HepG2 (cell line): ENCODE data around the gene C16orf78. TPM values are rescaled to one million over a fixed set of nuclear protein-coding genes. Genes with fewer than 3 reads are reported as not detected.

ENCODE experiments used
- ISL2 ChIP-seq: sonication (generic); formaldehyde crosslinking; IDR thresholded peaks from 2 replicates; pipeline ENCODE4 v1.5.0; 2020; ENCODE audit warnings: missing genetic modification reagents
- MBNL3 ChIP-seq: fragments of 250-450 bp; sonication (Bioruptor Pico); conservative IDR thresholded peaks from 2 replicates; pipeline ENCODE4 v1.8.0; 2022; ENCODE audit warnings: mild to moderate bottlenecking, inconsistent platforms
- SAP130 ChIP-seq: IDR thresholded peaks from 2 replicates; pipeline ENCODE4 v1.6.1; 2016; ENCODE audit warnings: low read depth
- SP4 ChIP-seq: sonication (generic); formaldehyde crosslinking; IDR thresholded peaks from 2 replicates; pipeline ENCODE4 v1.8.1; 2023; ENCODE audit warnings: mild to moderate bottlenecking, missing genetic modification reagents
- ZBTB14 ChIP-seq: sonication (generic); formaldehyde crosslinking; IDR thresholded peaks from 2 replicates; pipeline ENCODE4 v1.4.0; 2020; ENCODE audit warnings: missing genetic modification reagents
- ZFP82 ChIP-seq: sonication (generic); formaldehyde crosslinking; IDR thresholded peaks from 2 replicates; pipeline ENCODE4 v1.5.1; 2020; ENCODE audit warnings: mild to moderate bottlenecking, missing genetic modification reagents, borderline replicate concordance
- ZNF510 ChIP-seq: sonication (generic); formaldehyde crosslinking; IDR thresholded peaks from 2 replicates; pipeline ENCODE4 v1.4.0; 2020; ENCODE audit warnings: low read depth, mild to moderate bottlenecking, missing genetic modification reagents
- ZNF546 ChIP-seq: sonication (generic); formaldehyde crosslinking; conservative IDR thresholded peaks from 2 replicates; pipeline ENCODE4 v1.8.1; 2023; ENCODE audit warnings: mild to moderate bottlenecking, missing genetic modification reagents
- polyA plus RNA-seq, 8 experiments: library from polyadenylated mRNA; depleted of rRNA in 3 of 8; stranded (reverse) in 7 of 8; unstranded in 1 of 8; fragments of >200 nt; fragmentation: Illumina TruSeq in 4 of 8; extraction: Trizol in 4 of 8; gene quantifications; 2 replicates each; pipeline versions ENCODE4 v1.2.1 to v1.2.3, GENCODE V29; 2011 to 2016; ENCODE audit warnings: low read depth in 4 of 8, missing spikeins in 1 of 8, mixed read lengths in 1 of 8; ENCODE audit not compliant: insufficient read depth in 1 of 8
- total RNA-seq, 5 experiments: library from RNA; depleted of rRNA; stranded (reverse); fragments of >200 nt; fragmentation: Illumina TruSeq; extraction: Trizol; gene quantifications; 2 replicates each; pipeline ENCODE4 v1.2.3, GENCODE V29; 2016; ENCODE audit warnings: low read depth in 1 of 5
- TF ChIP-seq, protein P1 (sequence below): sonication (generic); formaldehyde crosslinking; IDR thresholded peaks from one replicate; pipeline ENCODE4 v1.5.1; 2020; ENCODE audit warnings: mild to moderate bottlenecking, missing genetic modification reagents; ENCODE audit errors: not compliant biosample characterization

C16orf78 gene
- total and polyA plus RNA-seq, 2 of the 13 experiments (the other 11 are each of a cell fraction or from before 2014, with no cell fraction given) = not detected

DNA sequence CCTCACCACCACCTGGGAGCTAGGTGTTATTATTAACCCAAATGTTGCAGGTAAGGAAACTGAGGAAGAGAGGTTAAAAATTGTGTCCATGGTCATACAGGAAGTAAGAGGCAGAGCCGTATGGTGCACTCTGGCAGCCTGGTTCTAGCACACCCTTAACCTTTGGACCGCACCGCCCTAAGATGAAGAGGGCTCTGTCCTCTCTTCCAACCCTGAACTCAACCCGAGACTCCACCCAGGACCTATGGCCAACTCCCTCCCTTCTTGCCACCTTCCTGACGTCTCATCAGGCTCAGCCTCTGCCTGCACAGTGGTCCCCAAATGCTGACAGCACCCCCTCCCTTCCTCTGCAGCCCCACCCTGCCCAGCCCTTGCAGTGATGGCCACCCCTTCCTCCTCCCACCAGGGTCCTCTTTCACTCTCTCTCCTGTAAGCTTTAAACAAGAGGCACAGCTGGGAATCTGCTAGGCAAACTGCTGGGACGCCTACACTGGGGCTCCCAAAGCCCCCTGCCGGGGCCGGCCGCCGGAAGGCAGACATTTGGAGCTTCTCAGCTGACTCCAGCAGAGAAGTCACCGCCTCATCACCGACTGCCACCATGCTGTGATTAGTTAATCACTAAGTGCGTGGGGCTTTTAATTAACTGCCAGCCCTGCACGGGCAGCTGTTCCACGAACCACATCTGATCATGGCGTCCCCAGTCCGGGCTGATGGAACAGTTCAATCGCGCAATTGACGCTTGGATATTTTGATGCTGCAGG, 16.7 kb upstream of the C16orf78 start (continued):
- TF ChIP-seq, protein P1, sequence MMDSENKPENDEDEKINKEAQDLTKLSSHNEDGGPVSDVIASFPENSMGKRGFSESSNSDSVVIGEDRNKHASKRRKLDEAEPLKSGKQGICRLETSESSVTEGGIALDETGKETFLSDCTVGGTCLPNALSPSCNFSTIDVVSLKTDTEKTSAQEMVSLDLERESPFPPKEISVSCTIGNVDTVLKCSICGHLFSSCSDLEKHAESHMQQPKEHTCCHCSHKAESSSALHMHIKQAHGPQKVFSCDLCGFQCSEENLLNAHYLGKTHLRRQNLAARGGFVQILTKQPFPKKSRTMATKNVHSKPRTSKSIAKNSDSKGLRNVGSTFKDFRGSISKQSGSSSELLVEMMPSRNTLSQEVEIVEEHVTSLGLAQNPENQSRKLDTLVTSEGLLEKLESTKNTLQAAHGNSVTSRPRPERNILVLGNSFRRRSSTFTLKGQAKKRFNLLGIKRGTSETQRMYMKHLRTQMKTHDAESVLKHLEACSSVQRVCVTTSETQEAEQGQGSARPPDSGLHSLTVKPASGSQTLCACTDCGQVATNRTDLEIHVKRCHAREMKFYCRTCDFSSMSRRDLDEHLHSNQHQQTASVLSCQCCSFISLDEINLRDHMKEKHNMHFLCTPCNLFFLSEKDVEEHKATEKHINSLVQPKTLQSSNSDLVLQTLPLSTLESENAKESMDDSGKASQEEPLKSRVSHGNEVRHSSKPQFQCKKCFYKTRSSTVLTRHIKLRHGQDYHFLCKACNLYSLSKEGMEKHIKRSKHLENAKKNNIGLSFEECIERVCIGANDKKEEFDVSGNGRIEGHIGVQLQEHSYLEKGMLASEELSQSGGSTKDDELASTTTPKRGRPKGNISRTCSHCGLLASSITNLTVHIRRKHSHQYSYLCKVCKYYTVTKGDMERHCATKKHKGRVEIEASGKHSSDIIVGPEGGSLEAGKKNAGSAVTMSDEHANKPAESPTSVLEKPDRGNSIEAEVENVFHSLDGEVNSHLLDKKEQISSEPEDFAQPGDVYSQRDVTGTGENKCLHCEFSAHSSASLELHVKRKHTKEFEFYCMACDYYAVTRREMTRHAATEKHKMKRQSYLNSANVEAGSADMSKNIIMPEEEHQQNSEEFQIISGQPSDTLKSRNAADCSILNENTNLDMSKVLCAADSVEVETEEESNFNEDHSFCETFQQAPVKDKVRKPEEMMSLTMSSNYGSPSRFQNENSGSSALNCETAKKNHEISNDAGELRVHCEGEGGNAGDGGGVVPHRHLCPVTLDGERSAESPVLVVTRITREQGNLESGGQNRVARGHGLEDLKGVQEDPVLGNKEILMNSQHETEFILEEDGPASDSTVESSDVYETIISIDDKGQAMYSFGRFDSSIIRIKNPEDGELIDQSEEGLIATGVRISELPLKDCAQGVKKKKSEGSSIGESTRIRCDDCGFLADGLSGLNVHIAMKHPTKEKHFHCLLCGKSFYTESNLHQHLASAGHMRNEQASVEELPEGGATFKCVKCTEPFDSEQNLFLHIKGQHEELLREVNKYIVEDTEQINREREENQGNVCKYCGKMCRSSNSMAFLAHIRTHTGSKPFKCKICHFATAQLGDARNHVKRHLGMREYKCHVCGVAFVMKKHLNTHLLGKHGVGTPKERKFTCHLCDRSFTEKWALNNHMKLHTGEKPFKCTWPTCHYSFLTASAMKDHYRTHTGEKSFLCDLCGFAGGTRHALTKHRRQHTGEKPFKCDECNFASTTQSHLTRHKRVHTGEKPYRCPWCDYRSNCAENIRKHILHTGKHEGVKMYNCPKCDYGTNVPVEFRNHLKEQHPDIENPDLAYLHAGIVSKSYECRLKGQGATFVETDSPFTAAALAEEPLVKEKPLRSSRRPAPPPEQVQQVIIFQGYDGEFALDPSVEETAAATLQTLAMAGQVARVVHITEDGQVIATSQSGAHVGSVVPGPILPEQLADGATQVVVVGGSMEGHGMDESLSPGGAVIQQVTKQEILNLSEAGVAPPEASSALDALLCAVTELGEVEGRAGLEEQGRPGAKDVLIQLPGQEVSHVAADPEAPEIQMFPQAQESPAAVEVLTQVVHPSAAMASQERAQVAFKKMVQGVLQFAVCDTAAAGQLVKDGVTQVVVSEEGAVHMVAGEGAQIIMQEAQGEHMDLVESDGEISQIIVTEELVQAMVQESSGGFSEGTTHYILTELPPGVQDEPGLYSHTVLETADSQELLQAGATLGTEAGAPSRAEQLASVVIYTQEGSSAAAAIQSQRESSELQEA (CRISPR knock-in tag) = no peak
- TF ChIP-seq ISL2 (CRISPR knock-in tag) = no peak
- TF ChIP-seq ZBTB14 (CRISPR knock-in tag) = no peak
- TF ChIP-seq SP4 (CRISPR knock-in tag) = no peak
- TF ChIP-seq ZNF546 (CRISPR knock-in tag) = no peak
- no peak for TF ChIP-seq ZFP82
- TF ChIP-seq MBNL3 (CRISPR knock-in tag) = no peak
- no peak for TF ChIP-seq SAP130 (CRISPR knock-in tag)
- TF ChIP-seq ZNF510 (CRISPR knock-in tag) = no peak
